GF-D8 (cell line): Measurements from ENCODE around the gene CCDC196.
"Not testable (repeated sequence)": the region's sequence is repeated elsewhere in the genome, so short reads cannot be mapped to it uniquely, and the experiment has no call there.

Source experiments
- DNase-seq: peaks from one replicate; lab custom pipeline; 2025; lab: John Stamatoyannopoulos, UW

CCDC196 gene

GRCh38 chr14:66495218-66496098 lies 9.3 kb downstream of the CCDC196 start:
- DNase-seq, result peak; percentile 29

GRCh38 chr14:66496188-66496807 lies 10.1 kb downstream of the CCDC196 start:
- no peak for DNase-seq

- no peak for DNase-seq
These were observed 10.7 kb downstream of the CCDC196 start for GRCh38 chr14:66496911-66497310.

GRCh38 chr14:66498311-66498710 lies 12.1 kb downstream of the CCDC196 start:
- no peak for DNase-seq

- no peak for DNase-seq
These were observed 15.4 kb downstream of the CCDC196 start for GRCh38 chr14:66501592-66501991.

GRCh38 chr14:66502836-66503235 lies 16.7 kb downstream of the CCDC196 start:
- DNase-seq, result not testable (repeated sequence)

GRCh38 chr14:66503532-66503931 lies 17.4 kb downstream of the CCDC196 start:
- DNase-seq, result no peak

- no peak for DNase-seq
These were observed 21.1 kb downstream of the CCDC196 start for GRCh38 chr14:66507181-66507721.

- DNase-seq, result peak; percentile 86
These were observed 21.8 kb downstream of the CCDC196 start, which contains the start of gene GPHN for GRCh38 chr14:66507722-66508546. Gene GPHN (plus strand): TSS chr14:66508147.

- no peak for DNase-seq
These were observed 22.3 kb downstream of the CCDC196 start for GRCh38 chr14:66508547-66508845.

- DNase-seq, result no peak
These were observed 22.9 kb downstream of the CCDC196 start for GRCh38 chr14:66508846-66509621.

- DNase-seq, result no peak
These were observed 23.7 kb downstream of the CCDC196 start for GRCh38 chr14:66509874-66510273.

GRCh38 chr14:66511849-66512248 lies 25.7 kb downstream of the CCDC196 start:
- DNase-seq, result no peak

- peak; percentile 84 for DNase-seq
These were observed 28.0 kb downstream of the CCDC196 start for GRCh38 chr14:66514213-66514612.

- DNase-seq, result no peak
These were observed 44.4 kb downstream of the CCDC196 start for GRCh38 chr14:66530526-66530925.

GRCh38 chr14:66539034-66539433 lies 52.9 kb downstream of the CCDC196 start:
- no peak for DNase-seq

- DNase-seq, result no peak
These were observed 53.9 kb downstream of the CCDC196 start for GRCh38 chr14:66540038-66540437.

- no peak for DNase-seq
These were observed 55.5 kb downstream of the CCDC196 start for GRCh38 chr14:66541627-66542026.

- DNase-seq, result no peak
These were observed 57.8 kb downstream of the CCDC196 start for GRCh38 chr14:66543996-66544395.

GRCh38 chr14:66545191-66545590 lies 59.0 kb downstream of the CCDC196 start:
- DNase-seq, result not testable (repeated sequence)

GRCh38 chr14:66545751-66546150 lies 59.6 kb downstream of the CCDC196 start:
- not testable (repeated sequence) for DNase-seq
